NCI-H510A treated with DMSO at 0.1 percent for 48 hours (cell line): Measurements from ENCODE around the gene KLK15.
"Not testable (repeated sequence)": the region's sequence is repeated elsewhere in the genome, so short reads cannot be mapped to it uniquely, and the experiment has no call there.

Source experiments
- DNase-seq: peaks from one replicate; lab custom pipeline; 2025; lab: John Stamatoyannopoulos, UW

KLK15 gene

GRCh38 chr19:50796634-50797428 lies 36.5 kb downstream of the KLK15 start:
- no peak for DNase-seq

- no peak for DNase-seq
Observed at GRCh38 chr19:50796128-50796633, 37.2 kb downstream of the KLK15 start.

DNA sequence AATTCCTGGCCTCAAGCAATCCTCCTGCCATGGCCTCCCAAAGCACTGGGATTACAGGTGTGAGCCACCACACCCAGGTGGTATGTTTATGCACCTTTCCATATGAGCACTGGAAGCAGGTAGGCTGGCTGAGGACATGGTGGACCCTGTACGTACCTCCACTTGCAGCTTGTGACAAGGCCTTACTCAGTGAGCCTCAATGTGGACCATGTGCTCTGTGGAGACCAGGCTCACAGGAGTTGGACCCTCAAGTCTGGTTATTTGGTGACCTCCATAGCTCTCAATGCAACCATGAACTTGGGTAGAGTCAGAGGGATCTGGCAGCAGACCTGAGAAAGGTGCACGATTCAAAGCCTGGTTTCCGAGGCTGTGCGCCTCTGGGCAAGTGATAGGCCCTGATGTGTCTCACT lies 37.7 kb downstream of the KLK15 start:
- DNase-seq, result no peak

- no peak for DNase-seq
Observed at GRCh38 chr19:50794876-50795663, 38.3 kb downstream of the KLK15 start.

DNA sequence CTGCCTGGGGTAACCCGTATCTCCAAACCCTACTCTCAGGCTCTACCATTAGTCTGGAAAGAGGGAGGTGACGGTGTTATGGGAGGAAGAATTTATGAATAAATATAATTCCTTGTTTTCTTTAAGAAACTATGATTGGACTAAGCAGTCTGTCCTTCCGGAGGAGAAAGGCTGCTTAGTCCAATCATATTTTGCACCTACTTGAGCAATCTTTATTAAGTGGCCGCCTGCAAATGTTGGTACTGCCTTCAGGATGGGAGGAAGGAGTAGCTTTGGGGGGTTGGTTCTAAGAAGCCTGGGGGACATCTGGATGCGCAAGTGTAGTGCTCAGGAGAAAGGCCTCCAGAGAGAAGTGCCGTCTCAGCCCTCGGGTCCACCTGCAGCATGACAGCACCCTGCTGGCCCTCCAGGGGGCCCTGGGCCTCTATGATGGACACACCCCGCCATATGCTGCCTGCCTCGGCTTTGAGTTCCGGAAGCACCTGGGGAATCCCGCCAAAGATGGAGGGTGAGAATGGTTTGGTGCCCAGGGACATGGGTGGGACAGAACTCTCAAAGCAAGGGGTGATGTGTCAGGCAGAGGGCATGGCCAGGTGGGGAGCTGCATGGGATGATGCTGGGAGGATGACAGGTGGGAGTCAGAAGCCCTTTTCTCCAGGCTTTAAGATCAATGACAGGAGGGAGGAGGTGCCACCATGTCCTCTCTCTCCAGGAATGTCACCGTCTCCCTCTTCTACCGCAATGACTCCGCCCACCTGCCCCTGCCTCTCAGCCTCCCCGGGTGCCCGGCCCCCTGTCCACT lies 39.1 kb downstream of the KLK15 start:
- DNase-seq, result peak; percentile 52

GRCh38 chr19:50793558-50794065 lies 39.8 kb downstream of the KLK15 start:
- DNase-seq, result no peak

- DNase-seq, result no peak
Observed at GRCh38 chr19:50792272-50793250, 40.8 kb downstream of the KLK15 start.

DNA sequence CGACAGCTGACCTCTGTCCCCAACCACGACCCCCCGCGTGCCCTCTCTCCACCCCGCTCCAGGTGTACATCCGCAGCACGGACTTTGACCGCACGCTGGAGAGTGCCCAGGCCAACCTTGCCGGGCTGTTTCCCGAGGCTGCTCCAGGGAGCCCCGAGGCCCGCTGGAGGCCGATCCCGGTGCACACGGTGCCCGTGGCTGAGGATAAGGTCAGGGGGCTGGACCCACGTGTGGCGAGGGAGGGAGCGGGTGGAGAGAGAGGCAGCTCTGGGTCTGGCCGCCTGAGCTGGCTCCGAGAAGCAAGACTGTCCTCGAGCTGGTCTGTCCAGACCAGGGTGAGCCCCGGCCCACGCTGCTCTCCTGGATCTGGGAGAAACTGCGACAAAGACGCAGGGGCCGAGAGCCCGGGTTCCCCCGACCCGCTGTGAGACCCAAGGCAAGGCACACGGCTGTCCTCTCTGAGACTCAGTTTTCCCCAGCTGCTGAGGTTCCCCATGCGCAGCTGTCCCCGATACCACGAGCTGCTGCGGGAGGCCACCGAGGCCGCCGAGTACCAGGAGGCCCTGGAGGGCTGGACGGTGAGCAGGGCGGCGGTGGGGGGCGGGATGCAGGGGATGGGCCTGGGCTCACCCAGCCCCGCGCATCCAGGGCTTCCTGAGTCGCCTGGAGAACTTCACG lies 41.6 kb downstream of the KLK15 start:
- no peak for DNase-seq

GRCh38 chr19:50790922-50791467 lies 42.4 kb downstream of the KLK15 start:
- no peak for DNase-seq

DNA sequence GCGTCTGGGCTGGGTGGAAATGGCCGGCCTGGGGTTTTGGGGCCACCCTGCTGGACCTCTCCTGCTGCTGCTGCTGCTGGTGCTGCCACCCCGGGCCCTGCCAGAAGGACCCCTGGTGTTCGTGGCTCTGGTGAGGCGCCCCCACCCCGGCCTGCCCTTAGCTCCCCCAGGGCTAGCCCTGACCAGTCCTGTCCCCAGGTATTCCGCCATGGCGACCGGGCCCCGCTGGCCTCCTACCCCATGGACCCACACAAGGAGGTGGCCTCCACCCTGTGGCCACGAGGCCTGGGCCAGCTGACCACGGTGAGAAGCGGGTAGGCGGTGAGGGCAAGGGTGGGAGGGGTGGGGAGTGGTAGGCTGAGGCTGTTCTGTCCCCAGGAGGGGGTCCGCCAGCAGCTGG lies 43.0 kb downstream of the KLK15 start, which contains the start of gene ACP4:
TSS of gene ACP4 (plus strand) at position 20 of the 400 bp plus-strand sequence. CDS start at position 20, 0 bp downstream.
- no peak for DNase-seq

DNA sequence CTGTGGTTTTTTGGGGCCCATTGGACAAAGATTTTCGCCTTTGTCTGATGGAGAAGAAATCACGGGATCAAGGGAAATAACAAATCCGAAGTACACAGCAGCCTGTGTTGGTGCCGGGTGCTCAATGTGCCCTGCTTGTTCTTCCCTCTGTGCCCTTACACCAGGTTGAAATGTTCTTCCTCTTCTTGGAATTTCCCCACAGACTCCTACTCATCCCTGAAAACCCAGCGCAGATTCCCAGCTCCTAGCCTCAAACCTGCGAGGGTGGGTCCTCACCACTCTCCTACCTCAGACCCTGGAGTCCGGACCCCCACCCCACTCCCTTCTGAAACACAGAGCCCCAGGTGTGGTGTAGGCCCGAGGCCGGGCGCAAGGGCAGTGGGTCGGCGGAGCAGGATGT lies 48.0 kb downstream of the KLK15 start:
- DNase-seq, result no peak

DNA sequence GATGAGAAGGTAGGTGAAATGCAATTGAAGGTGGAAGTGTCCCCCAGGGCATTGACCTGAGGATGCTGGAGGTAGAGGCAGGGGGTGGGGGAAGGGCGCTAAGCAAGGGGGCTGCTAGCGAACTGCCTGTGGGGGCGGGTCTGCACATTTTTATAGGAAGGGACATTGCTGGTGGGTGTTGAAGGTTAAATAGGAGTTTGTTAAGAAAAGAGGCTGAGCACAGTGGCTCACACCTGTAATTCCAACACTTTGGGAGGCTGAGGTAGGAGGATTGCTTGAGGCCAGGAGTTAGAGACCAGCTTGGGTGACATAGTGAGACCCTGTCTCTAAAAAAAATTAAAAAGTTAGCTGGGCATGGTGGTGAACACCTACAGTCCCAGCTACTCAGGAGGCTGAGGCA lies 48.7 kb downstream of the KLK15 start:
- no peak for DNase-seq

- DNase-seq, result not testable (repeated sequence)
Observed at GRCh38 chr19:50783848-50784152, 49.6 kb downstream of the KLK15 start.

- no peak for DNase-seq
Observed at GRCh38 chr19:50780753-50781435, 52.5 kb downstream of the KLK15 start.

- no peak for DNase-seq
Observed at GRCh38 chr19:50779504-50780457, 53.6 kb downstream of the KLK15 start.

DNA sequence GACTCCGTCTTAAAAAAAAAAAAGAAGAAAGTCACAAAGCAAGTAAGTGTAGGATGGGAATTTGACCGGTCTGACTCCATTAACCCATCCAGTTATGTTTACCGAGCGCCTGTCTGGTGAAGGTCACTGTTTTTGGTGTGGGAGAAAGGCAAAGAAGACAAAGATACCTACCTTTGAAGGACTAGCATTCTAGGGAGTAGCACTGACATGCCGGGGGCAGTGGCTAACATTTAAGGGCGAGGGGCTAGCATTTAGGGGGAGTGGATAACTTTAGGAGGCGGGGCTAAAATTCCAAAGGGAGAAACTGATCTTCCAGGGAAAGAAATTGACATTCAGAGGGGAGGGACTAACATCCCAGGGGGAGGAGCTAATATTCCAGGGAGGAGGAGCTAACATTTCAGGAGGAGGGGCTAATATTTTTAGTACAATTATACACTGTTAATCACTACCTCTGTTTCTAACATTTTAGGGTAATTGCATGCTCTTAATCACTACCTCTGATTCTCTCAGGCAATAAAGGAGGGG lies 54.4 kb downstream of the KLK15 start:
- DNase-seq, result no peak

- no peak for DNase-seq
Observed at GRCh38 chr19:50777830-50778303, 55.5 kb downstream of the KLK15 start.

DNA sequence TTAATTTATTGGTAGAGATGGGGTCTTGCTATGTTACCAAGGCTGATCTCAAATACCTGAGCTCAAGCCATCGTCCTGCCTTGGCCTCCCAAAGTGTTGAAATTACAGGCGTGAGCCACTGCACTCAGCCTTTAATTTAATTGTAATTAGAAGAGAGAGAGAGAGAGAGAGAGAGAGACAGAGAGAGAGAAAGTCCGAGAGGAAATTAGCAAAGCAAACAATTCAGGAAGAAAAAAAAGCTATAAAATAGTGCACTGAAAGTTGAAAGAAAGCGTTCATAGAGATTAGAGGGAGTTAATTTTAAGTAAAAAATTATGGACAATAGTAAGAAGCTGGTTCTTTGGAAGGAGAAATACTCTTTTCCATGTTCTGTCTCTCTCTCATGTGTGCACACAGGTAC lies 56.1 kb downstream of the KLK15 start:
- DNase-seq, result no peak
